ENCODE data around the gene ACTR2. TPM values are rescaled to one million over a fixed set of nuclear protein-coding genes. Genes with fewer than 3 reads are reported as not detected.

ACTR2 gene
- total RNA-seq, 1 donor from 2014 or later, result 124 TPM

DNA sequence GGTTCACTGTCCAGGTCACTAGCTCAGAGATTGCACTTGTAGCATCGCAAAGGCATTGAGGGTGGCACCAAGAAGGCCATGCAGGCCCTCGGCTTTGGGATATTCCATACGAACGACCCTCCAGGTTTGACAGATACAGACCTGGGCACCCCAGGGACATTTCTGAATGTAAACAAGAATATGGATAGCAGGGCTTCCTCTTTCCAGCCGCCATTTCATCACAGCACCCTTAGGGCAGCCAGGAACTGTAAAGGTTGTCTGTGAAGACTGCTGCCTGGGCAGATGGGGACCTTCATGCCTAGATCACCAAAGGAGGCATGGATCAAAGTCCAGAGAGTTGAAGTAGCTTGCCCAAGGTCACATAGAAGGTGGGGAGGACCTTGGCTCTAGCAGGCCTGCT is 70.5 kb downstream of the ACTR2 start:
- H3K27me3 Mint-ChIP-seq (ENCODE audit: insufficient read depth, low read depth), result peaks cover 5% of the 10 kb centered on the region
- H3K4me1 Mint-ChIP-seq, result peaks cover 63% of the 10 kb centered on the region

DNA sequence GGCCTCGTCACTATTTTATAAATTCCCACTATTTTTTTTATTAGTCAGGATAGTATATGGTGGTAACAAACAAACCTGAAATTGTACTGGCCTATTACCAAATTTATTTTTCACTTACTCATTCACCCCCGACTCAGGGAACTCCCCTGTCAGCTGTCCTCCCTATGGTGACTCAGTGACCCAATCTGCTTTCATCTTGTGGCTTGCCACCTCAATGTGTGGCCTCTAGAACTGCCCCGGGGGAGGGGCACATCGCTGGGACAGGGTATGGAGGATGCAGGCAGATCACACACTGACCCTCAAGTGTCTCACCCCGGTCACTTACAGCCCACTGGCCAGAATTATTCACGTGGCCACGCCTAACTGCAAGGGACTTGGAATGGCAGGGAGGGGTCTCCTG is 71.6 kb downstream of the ACTR2 start:
- Histone ChIP-seq H3K4me1 (peaks cover 31% of the 10 kb centered on the region), H3K9ac (no peak overlapping the region), H3K79me2 (ENCODE audit: low read depth) (no peaks in the 10 kb centered on the region), H2AFZ (replicated peaks) (no peak overlapping the region), H4K20me1 (ENCODE audit: low read depth) (no peaks in the 10 kb centered on the region), H3K4me3 (no peak overlapping the region), H3K27me3 (peaks cover 9% of the 10 kb centered on the region), H3F3A (ENCODE audit: low read depth) (peaks cover 23% of the 10 kb centered on the region), H3K4me2 (no peak overlapping the region), H3K27ac (no peak overlapping the region), H3K36me3 (no peaks in the 10 kb centered on the region), H3K9me3 (ENCODE audit: low read depth) (no peaks in the 10 kb centered on the region)
- TF ChIP-seq EZH2phosphoT487 (IDR thresholded peaks at IDR 0.05), result no peak
- no peak for TF ChIP-seq EZH2 (IDR thresholded peaks at IDR 0.05)
- TF ChIP-seq, protein P1, sequence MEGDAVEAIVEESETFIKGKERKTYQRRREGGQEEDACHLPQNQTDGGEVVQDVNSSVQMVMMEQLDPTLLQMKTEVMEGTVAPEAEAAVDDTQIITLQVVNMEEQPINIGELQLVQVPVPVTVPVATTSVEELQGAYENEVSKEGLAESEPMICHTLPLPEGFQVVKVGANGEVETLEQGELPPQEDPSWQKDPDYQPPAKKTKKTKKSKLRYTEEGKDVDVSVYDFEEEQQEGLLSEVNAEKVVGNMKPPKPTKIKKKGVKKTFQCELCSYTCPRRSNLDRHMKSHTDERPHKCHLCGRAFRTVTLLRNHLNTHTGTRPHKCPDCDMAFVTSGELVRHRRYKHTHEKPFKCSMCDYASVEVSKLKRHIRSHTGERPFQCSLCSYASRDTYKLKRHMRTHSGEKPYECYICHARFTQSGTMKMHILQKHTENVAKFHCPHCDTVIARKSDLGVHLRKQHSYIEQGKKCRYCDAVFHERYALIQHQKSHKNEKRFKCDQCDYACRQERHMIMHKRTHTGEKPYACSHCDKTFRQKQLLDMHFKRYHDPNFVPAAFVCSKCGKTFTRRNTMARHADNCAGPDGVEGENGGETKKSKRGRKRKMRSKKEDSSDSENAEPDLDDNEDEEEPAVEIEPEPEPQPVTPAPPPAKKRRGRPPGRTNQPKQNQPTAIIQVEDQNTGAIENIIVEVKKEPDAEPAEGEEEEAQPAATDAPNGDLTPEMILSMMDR (IDR thresholded peaks at IDR 0.05), result no peak
- no peak overlapping the region for H3K4me3 Mint-ChIP-seq
- no peaks in the 10 kb centered on the region for H3K9me3 Mint-ChIP-seq
- DNase-seq (ENCODE audit: low spot score), result no peak
- H3K4me1 Mint-ChIP-seq, result peaks cover 53% of the 10 kb centered on the region
- peaks cover 5% of the 10 kb centered on the region for H3K27me3 Mint-ChIP-seq (ENCODE audit: insufficient read depth, low read depth)
- no peak overlapping the region for H3K27ac Mint-ChIP-seq
- H3K36me3 Mint-ChIP-seq, result peaks cover 2% of the 10 kb centered on the region

More for the DNA sequence above, 70.5 kb downstream of the ACTR2 start:
- H3K4me3 Mint-ChIP-seq, result no peak overlapping the region
- no peaks in the 10 kb centered on the region for H3K79me2 ChIP-seq (ENCODE audit: low read depth)
- H2AFZ ChIP-seq (replicated peaks), result no peak overlapping the region
- H3K4me3 ChIP-seq, result no peak overlapping the region
- peaks cover 1% of the 10 kb centered on the region for H3K36me3 Mint-ChIP-seq
- no peak overlapping the region for H3K9ac ChIP-seq
- H3K4me1 ChIP-seq, result peaks cover 42% of the 10 kb centered on the region
- DNase-seq (ENCODE audit: low spot score), result no peak
- no peak overlapping the region for H3K4me2 ChIP-seq
- H4K20me1 ChIP-seq (ENCODE audit: low read depth), result no peaks in the 10 kb centered on the region
- H3K9me3 Mint-ChIP-seq, result no peaks in the 10 kb centered on the region
- TF ChIP-seq EZH2phosphoT487 (IDR thresholded peaks at IDR 0.05), result no peak
- TF ChIP-seq EZH2 (IDR thresholded peaks at IDR 0.05), result no peak
- TF ChIP-seq, protein P1 (IDR thresholded peaks at IDR 0.05), result no peak
- H3K27me3 ChIP-seq, result peaks cover 9% of the 10 kb centered on the region
- H3K27ac Mint-ChIP-seq, result peak overlapping the region; percentile 65
- H3K27ac ChIP-seq, result no peak overlapping the region
- H3F3A ChIP-seq (ENCODE audit: low read depth), result peaks cover 28% of the 10 kb centered on the region
- H3K9me3 ChIP-seq (ENCODE audit: low read depth), result no peaks in the 10 kb centered on the region
- H3K36me3 ChIP-seq, result no peaks in the 10 kb centered on the region

DNA sequence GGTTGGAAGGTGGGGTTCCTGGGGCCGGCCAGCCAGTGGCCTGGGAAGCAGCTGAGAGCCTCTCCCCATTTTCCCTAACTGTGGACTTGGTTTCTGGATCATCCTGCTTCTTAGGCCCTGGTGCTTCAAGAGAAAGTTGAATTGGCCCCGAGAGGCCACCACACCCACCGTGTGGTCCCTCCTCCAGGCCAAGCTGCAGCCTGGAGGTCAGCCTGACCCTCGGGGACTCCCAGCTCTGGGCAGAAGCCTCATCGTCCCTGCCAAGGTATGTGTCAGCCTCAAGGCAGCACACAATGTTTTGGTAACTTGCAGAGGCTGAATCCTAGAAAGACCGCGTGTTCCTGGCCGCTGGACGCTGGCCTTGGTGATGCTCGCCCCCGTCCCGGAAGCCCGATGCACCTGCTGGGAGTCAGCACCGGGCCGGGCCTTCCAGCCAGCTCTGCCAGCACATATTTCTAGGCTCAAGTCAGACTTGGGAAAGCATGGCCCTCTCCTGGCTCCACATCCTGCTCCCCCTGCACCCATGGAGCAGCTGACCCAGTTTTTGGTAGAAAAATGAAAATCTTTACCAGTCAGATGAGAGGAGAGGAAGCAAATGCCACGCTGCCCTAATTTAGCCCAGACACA is 72.6 kb downstream of the ACTR2 start:
- Histone ChIP-seq H3K4me2 (peak overlapping the region; percentile 53), H4K20me1 (ENCODE audit: low read depth) (no peaks in the 10 kb centered on the region), H3K79me2 (ENCODE audit: low read depth) (no peaks in the 10 kb centered on the region), H3K9me3 (ENCODE audit: low read depth) (no peaks in the 10 kb centered on the region), H3K27ac (no peak overlapping the region), H2AFZ (replicated peaks) (peak overlapping the region; percentile 58), H3K9ac (no peak overlapping the region), H3K4me3 (no peak overlapping the region), H3F3A (ENCODE audit: low read depth) (peaks cover 17% of the 10 kb centered on the region), H3K4me1 (peaks cover 22% of the 10 kb centered on the region), H3K27me3 (peaks cover 9% of the 10 kb centered on the region), H3K36me3 (no peaks in the 10 kb centered on the region)
- Mint-ChIP-seq H3K9me3 (no peaks in the 10 kb centered on the region), H3K4me1 (peaks cover 43% of the 10 kb centered on the region), H3K36me3 (peaks cover 3% of the 10 kb centered on the region), H3K27me3 (ENCODE audit: insufficient read depth, low read depth) (peaks cover 8% of the 10 kb centered on the region), H3K4me3 (no peak overlapping the region), H3K27ac (peak overlapping the region; percentile 74)
- no peak for DNase-seq (ENCODE audit: low spot score)
- TF ChIP-seq EZH2 (IDR thresholded peaks at IDR 0.05), result no peak
- TF ChIP-seq, protein P1 (IDR thresholded peaks at IDR 0.05), result no peak

Data from neural progenitor cell (in vitro differentiated cells).